Activated CD8-positive, alpha-beta memory T cell treated with anti-CD3 and anti-CD28 coated beads, Interleukin-2, amount 50 U/mL, for 24 hours (primary cell): Measurements from ENCODE around the gene KLHL17.
"Not testable (repeated sequence)": the region's sequence is repeated elsewhere in the genome, so short reads cannot be mapped to it uniquely, and the experiment has no call there.

Experiments used
- DNase-seq: peaks from one replicate; pipeline ENCODE4 v3.0.0-alpha.2; 2020; ENCODE audit errors: extremely low read depth

The KLHL17 gene

DNA sequence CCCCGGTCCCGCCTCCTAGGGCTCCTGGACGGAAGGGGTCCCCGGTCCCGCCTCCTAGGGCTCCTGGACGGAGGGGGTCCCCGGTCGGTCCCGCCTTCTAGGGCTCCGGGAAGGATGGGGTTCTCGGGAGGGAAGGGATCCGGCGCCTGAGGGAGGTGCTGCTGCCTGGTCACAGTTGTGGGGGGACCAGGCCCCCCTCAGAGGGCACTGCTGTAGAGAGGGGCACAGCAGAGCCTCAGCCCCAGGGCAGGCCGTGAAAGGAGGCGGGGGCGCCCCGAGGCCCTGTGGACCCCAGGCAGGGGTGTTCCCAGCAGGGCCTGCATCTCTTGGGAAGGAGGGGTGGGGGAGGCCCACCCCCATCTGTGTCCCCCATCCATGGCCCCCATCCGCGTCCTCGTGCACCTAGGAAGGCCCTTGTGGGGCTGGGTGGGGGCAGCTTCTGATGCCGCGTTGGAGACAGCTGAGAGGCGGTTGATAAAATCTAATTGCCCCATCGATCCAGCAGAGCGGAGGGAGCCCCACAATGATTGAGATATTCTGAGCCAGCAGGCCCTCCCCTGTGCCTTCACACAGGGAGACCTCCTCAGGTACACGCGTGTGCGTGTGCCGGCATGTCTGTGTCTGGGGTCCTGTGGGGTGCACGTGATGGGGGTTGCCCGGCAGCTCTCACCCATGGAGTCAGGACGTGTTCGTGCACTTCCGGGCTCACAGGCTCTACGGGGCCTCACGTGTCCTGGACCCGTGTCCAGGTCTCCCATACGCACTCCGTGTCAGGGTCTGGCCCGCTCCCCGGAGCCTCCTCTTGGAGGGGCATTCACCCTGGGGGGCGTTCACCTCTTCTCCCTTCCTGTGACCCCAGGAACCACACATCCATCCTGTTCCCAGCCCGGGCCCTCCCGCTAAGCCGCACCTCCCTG is 23.8 kb upstream of the KLHL17 start:
- no peak for DNase-seq

DNA sequence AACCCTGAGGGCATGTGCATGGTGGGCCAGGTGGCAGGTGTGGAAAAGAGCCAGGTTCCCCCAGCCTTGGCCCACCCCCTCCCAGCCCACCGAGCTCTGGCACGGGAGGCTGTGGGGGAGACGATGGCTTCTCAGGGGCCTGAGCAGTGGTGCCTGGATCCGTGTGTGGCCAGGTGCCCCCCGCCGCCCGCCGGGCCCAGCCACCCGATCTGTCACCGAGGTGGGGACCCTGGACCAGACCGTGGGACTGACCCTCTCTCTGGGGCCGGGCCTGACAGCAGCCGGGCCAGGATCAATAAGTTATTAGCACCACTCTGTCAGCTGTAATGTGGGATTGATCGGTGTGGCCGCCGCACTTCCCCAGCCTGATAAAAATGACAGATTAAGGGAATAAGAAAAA is 22.9 kb upstream of the KLHL17 start:
- DNase-seq: no peak

DNA sequence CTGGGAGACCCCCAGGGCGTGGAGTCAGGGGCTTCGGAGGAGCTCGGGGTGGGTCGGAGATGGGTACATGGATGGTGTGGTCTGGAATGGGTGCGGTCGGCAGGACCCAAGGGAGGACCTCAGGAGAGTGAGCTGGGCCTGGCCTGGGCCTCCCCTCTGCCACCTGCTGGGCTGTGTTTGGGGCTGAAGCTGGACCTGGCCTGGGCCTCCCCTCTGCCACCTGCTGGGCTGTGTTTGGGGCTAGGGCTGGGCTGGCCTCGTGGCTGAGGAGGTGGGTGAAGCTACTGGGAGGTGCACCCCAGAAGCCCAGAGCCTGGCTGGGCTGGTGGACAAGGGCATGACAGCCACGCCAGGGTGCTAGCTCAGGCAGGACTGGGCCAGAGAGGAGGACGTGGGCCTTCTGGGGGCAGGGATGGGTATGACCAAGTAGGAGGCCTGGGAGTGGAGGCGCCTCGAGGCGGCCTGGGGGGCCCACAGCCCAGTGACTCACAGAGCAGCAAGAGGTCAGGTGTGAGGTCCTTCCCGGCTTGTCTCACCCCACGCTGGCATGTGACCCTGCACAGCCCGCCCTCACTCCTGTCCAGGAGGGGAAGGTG is 22.2 kb upstream of the KLHL17 start:
- DNase-seq: no peak

DNA sequence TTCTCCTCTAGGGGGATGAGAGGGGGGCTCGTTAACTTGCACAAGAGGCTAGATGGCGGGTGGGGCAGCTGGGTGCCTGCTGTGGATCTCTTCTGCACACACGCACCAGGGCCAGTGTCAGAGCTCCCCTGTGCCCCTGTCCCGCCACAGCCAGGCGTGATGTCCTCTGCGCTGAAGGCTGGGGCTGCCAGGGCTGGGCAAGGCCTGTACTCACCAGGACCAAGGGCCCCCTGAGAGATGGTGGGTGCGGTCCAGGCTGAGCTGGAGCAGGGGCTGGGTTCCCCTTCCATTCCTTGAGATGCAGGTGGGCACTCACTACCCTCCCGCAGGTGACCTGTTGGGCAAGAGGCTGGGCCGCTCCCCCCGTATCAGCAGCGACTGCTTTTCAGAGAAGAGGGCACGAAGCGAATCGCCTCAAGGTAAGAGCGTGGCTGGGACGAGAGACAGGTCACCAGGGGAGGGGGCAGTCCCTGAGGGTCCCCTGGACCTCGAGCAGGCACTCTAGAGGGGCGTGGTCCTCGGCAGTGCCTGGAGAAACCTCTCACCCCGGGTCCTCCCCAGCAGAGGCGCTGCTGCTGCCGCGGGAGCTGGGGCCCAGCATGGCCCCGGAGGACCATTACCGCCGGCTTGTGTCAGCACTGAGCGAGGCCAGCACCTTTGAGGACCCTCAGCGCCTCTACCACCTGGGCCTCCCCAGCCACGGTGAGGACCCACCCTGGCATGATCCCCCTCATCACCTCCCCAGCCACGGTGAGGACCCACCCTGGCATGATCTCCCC is 21.5 kb upstream of the KLHL17 start:
- DNase-seq: no peak

- no peak for DNase-seq
Measured at GRCh38 chr1:939511-940106, 20.8 kb upstream of the KLHL17 start.

DNA sequence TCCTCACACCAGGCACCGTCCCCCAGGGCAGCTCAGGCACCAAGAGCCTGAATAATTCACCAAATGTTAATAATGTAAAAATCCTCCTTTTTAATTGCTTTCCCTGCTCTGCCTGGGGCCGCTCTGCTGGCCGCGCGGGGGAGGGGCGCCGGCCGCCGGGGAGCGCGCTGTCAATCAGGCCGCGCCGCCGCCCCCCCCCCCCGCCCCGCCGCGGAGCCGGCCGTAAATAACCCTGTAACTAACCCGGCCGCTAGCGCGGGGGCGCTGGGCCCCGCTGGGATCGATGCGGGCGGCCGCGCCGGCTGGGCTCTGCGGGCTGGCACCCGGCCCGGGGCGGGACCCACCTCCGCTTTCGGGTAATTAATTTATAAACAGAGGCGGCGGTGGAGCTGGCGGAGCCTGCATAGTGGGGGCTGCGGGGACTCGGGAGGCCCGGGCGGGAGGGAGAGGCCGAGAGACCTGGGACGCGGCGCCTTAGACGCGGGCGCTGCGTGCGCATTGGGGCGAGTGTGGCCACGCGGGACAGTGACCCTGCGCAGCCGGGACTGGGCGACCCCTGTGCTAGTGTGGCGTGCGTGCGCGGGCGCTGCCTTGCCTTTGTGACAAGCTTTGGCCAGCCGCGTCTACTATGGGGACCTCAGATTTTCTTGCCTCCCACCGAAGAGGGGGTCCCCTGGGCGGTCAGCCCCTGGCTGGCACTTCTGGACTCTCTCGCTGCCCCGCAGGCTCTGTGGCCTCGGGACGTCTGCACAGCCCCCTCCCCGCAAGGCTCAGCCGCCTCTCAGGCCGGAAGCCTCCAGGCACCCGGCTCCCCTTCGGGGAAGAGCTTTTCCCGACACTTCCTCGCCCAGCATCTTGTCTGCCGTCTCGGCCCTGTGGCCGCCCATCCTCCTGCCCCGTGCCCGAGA is 20.0 kb upstream of the KLHL17 start:
- DNase-seq: no peak

DNA sequence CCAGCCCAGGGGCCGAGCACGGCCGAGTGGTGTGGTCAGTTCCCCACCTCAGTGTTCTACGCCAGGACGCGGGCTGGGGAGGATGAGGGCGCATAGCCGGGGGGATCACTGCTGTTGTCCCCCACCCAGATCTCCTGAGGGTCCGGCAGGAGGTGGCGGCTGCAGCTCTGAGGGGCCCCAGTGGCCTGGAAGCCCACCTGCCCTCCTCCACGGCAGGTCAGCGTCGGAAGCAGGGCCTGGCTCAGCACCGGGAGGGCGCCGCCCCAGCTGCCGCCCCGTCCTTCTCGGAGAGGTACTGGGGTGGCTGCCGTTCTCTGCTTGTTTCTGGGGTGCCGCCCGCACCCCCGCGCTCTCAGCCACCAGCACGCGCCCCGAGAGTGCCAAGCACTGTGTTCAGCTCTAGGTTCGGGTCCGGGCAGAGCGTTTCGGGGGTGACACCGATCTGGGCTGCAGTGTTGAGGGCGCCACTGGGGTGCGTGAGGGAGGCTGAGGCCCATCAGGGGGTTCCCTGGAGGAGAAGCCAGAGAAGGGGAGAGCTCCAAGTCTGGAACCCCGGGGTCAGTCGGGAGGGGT is 19.3 kb upstream of the KLHL17 start:
- no peak for DNase-seq

DNA sequence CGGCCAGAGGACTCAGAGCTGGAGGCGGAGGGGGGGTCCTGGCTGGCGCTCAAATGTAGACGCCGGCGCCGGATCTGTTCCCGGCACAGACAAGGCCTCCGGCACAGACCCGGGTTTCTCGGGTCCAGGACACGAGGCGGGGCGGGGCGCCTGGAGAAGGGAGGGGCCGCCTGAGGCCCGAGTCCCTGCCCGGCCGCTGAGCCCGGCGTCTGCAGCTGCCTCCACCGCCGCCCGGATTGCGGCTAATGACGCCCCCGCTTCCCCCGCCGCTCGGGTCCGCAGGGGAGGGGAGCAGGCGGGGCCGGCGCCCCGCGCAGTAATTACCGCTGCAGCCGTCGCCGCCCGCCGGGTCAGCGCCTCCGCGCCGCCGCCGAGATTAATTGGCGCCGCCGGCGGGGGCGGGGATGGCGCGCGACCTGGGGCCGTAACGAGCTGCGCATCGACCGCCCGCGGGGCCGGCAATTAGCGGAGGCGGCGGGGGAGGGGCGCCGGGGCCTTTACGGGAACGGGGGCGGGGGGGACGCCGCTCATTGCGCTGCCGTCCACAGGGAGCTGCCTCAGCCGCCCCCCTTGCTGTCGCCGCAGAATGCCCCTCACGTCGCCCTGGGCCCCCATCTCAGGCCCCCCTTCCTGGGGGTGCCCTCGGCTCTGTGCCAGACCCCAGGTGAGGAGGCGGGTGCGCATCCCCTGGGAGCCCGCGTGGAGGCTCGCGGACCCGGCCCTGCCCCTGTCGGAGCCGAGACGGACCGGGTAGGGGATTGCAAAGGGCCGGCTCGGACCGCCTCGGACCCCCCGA is 18.6 kb upstream of the KLHL17 start:
- no peak for DNase-seq

DNA sequence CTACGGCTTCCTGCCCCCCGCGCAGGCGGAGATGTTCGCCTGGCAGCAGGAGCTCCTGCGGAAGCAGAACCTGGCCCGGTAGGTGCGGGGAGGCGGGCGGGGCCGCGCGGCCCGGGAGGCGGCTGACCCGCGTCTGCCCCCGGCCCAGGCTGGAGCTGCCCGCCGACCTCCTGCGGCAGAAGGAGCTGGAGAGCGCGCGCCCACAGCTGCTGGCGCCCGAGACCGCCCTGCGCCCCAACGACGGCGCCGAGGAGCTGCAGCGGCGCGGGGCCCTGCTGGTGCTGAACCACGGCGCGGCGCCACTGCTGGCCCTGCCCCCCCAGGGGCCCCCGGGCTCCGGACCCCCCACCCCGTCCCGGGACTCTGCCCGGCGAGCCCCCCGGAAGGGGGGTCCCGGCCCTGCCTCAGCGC is 18.0 kb upstream of the KLHL17 start:
- DNase-seq: no peak

DNA sequence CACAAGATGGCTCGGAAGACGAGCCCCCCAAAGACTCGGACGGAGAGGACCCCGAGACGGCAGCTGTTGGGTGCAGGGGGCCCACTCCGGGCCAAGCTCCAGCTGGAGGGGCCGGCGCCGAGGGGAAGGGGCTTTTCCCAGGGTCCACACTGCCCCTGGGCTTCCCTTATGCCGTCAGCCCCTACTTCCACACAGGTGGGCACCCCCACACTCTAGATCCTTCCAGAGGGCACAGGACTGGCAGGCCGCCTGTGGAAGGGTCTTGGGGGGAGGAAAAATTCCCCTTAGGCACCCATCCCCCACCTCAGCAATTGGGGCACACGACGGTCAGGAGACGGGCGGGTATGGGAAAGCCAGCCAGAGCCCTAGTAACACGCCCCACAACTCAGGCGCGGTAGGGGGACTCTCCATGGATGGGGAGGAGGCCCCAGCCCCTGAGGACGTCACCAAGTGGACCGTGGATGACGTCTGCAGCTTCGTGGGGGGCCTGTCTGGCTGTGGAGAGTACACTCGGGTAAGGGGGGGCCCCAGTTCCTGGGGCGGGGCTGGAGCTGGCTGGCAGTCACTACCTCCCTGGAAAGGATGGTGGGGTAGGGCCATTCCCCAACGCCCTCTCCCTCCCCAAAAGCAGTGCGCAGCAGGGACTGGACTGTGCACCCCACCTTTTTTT is 17.4 kb upstream of the KLHL17 start:
- no peak for DNase-seq

DNA sequence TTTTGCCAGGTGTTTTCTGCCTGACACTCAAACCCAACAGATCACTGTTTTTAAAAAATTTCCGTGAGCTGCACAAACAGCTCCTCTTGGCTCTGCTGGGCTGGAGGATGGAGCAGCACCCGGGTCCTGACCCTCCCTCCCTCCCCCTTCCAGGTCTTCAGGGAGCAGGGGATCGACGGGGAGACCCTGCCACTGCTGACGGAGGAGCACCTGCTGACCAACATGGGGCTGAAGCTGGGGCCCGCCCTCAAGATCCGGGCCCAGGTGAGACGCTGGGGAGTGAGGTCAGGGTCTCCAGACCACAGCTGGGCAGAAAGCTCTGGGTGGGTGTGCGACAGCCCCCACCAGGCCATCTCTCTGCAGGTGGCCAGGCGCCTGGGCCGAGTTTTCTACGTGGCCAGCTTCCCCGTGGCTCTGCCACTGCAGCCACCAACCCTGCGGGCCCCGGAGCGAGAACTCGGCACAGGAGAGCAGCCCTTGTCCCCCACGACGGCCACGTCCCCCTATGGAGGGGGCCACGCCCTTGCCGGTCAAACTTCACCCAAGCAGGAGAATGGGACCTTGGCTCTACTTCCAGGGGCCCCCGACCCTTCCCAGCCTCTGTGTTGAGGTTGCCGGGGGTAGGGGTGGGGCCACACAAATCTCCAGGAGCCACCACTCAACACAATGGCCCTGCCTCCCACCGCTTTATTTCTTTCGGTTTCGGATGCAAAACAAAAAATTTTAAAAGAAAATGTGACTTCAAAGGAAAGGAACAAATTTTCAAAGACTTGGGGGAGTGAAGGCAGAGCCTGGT is 16.6 kb upstream of the KLHL17 start:
- no peak for DNase-seq

DNA sequence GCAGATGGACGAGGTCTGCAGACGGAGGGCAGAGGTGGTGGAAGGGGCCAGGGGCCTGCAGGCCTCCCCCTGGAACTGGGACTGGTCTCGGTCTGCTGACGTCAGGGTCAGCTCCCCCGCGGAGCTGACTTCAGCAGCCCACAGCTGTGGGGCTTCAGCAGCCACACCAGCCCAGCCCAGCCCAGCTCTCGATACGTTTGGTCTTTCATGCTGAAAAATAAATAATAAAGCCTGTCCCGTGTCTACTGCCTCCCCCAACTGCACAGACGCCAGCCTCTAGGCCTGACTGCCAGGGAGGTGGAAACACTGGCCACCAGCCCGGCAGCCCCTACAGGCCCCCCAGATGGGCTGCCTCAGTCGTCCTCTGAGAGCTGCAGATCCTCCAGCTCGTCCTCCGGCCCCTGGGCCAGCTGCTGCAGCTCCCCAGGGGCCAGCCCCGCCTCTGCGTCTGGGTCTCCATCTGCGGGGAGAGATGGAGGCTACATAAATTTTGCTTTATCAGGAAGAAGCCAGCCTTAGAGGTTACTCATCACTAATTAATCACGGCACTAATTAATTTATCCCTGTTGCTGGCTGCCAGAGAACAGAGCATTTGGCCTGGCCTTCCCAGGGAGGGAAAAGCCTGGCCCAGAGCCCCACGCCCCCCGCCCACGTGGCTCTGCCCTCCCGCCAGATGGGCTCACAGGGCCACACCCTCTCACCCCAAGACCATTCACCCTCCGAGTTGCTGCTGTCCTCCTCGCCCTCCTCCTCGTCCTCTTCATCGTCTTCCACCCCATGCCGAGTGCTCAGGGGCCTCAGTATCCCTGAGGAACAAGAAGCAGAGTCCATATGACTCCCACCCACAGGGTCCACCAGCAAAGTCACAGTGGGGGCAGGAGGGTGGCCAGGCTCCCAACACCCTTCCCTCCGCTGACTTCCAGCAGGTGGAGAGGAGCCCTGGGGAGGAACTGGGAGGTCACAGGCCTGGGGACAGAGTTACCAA is 15.8 kb upstream of the KLHL17 start:
- no peak for DNase-seq

GRCh38 chr1:945688-946556 is 14.5 kb upstream of the KLHL17 start:
- no peak for DNase-seq

DNA sequence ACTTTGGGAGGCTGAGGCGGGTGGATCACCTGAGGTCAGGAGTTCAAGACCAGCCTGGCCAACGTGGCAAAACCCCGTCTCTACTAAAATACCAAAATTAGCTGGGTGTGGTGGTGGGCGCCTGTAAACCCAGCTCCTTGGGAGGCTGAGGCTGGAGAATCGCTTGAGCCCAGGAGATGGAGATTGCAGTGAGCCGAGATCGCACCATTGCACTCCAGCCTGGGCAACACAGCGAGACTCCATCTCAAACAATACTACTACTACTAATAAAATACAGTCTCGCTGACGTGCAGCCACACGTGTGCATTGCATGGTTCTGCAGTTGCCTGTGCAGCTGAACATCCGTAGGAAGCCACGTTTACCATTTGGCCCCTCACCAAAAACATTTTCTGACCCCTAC is 13.6 kb upstream of the KLHL17 start:
- DNase-seq: not testable (repeated sequence)

GRCh38 chr1:947958-948357 is 12.4 kb upstream of the KLHL17 start:
- no peak for DNase-seq

DNA sequence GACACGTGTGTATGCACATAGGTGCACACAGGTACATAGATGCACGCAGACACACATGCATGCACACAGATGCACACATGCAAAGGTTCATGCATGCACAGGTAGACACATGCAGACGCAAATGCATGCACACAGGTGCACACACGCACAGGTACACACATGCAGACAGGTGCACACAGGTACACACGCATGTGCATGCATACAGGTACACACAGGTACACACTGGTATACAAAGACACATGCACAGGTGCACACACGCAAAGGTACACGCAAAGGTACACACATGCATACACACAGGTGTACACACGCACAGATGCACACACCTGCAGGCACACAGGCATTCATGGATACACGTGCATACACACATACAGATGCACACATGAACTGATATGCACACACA is 10.1 kb upstream of the KLHL17 start:
- DNase-seq: no peak
